Kidney (tissue), 14 donors: ENCODE results near the gene LSAMP. TPM values are rescaled to one million over a fixed set of nuclear protein-coding genes. Genes with fewer than 3 reads are reported as not detected.

Experiments
- DNase-seq, 5 donors: peaks; one replicate each; pipeline ENCODE4 v3.0.0-alpha.2; 2013 to 2020
- FAIRE-seq: peaks from 2 replicates; lab custom pipeline; 2012; peaks lifted over from hg19 to GRCh38; lab: Jason Lieb, UNC
- H3K27ac ChIP-seq, 2 donors: one replicate each; pipeline ENCODE4 v1.7.0; 2013; ENCODE audit warnings: low read depth in 2 of 2, low read length in 2 of 2, inconsistent platforms in 1 of 2
- H3K27me3 ChIP-seq: one replicate; pipeline ENCODE4 v1.7.1; 2013; ENCODE audit warnings: low read length, inconsistent platforms; ENCODE audit not compliant: control insufficient read depth, insufficient read depth
- H3K36me3 ChIP-seq, 3 donors: one replicate each; pipeline versions ENCODE4 v1.7.0 to v1.7.1; 2013; ENCODE audit warnings: low read length in 3 of 3, control low read depth in 1 of 3, inconsistent platforms in 1 of 3; ENCODE audit not compliant: insufficient read depth in 3 of 3, control insufficient read depth in 2 of 3
- H3K4me1 ChIP-seq, 3 donors: one replicate each; pipeline versions ENCODE4 v1.7.0 to v1.7.1; 2013; ENCODE audit warnings: low read length in 3 of 3, inconsistent platforms in 1 of 3, low read depth in 1 of 3; ENCODE audit not compliant: control insufficient read depth in 2 of 3, insufficient read depth in 2 of 3
- H3K4me3 ChIP-seq, 3 donors: one replicate each; pipeline versions ENCODE4 v1.7.0 to v1.8.1; 2013; ENCODE audit warnings: low read length in 3 of 3, control low read depth in 1 of 3, inconsistent platforms in 1 of 3
- H3K9ac ChIP-seq, 3 donors: one replicate each; pipeline versions ENCODE4 v1.7.0 to v1.7.1; 2013; ENCODE audit warnings: low read length in 3 of 3, control low read depth in 1 of 3, inconsistent platforms in 1 of 3
- H3K9me3 ChIP-seq, 3 donors: one replicate each; pipeline versions ENCODE4 v1.7.0 to v1.7.1; 2013; ENCODE audit warnings: low read length in 3 of 3, control low read depth in 1 of 3, inconsistent platforms in 1 of 3; ENCODE audit not compliant: control insufficient read depth in 2 of 3, insufficient read depth in 1 of 3
- intact Hi-C: fragments of 100-400 bp; cut with DNase I; formaldehyde crosslinking; loops from one replicate; pipeline ENCODE4 v1.11.1; 2022
- polyA plus RNA-seq: library from polyadenylated mRNA; stranded (reverse); fragments of 350-450 nt; fragmentation: Illumina TruSeq; extraction: RNeasy Lipid Tissue Mini Kit (QIAGEN cat#74804); gene quantifications from one replicate; pipeline ENCODE4 v1.2.3, GENCODE V29; 2014; ENCODE audit warnings: low read depth, low replicate concordance; ENCODE audit not compliant: insufficient read depth
- total RNA-seq: library from RNA; stranded (reverse); fragmentation: NEBNext Ultra II Directional; extraction: Animal tissue kit (Norgen Biotek cat#: 25700); gene quantifications from one replicate; pipeline ENCODE4 v1.2.1, GENCODE V29; 2021
- TF ChIP-seq, protein P1 (sequence below): IDR thresholded peaks from 3 replicates; pipeline ENCODE4 v1.5.1; 2012; ENCODE audit warnings: mild to moderate bottlenecking, moderate library complexity, borderline replicate concordance; ENCODE audit not compliant: insufficient read depth; ENCODE audit errors: extremely low read depth
- donor health status: control.
- donor health status: control.
- donor health status: control.
- donor health status: control.
- donor health status: control.
- donor health status: DM: yes; HTN: yes; CAD: no.
- donor health status: Normal renal cell carcinoma (clear cell type).

Gene LSAMP
- total and polyA plus RNA-seq, 2 donors from 2014 or later, result 1.4 to 3.5 TPM

DNA sequence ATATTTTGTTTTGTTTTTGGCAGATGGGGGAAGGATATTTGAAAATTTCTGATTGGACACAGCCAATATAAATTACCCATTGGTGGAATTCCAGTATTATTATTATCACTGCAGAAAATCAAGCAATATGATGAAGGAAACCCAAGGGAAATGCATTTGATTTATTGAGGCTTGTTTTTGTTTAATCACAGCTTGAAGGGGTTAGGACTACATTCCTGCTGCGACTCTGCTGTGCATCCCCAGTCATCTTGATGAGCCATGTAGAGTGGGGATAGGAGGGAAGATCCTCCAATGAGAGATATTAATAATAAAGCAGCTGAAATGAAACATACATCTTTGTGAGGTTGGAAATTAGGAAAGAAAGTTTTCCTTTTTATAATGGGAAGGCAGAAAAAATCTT is 613.4 kb downstream of the LSAMP start:
- H3K27ac ChIP-seq, result no peak overlapping the region
- no peak overlapping the region for H3K9ac ChIP-seq
- FAIRE-seq (no peak), DNase-seq (no peak)
- H3K4me3 ChIP-seq, result no peak overlapping the region
- intact Hi-C loops, result no loop called here
- TF ChIP-seq, protein P1, sequence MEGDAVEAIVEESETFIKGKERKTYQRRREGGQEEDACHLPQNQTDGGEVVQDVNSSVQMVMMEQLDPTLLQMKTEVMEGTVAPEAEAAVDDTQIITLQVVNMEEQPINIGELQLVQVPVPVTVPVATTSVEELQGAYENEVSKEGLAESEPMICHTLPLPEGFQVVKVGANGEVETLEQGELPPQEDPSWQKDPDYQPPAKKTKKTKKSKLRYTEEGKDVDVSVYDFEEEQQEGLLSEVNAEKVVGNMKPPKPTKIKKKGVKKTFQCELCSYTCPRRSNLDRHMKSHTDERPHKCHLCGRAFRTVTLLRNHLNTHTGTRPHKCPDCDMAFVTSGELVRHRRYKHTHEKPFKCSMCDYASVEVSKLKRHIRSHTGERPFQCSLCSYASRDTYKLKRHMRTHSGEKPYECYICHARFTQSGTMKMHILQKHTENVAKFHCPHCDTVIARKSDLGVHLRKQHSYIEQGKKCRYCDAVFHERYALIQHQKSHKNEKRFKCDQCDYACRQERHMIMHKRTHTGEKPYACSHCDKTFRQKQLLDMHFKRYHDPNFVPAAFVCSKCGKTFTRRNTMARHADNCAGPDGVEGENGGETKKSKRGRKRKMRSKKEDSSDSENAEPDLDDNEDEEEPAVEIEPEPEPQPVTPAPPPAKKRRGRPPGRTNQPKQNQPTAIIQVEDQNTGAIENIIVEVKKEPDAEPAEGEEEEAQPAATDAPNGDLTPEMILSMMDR, result no peak
- no peaks in the 10 kb centered on the region for H3K9me3 ChIP-seq
- no peaks in the 10 kb centered on the region for H3K36me3 ChIP-seq
- H3K27me3 ChIP-seq, result no peaks in the 10 kb centered on the region
- H3K4me1 ChIP-seq, result no peaks in the 10 kb centered on the region

DNA sequence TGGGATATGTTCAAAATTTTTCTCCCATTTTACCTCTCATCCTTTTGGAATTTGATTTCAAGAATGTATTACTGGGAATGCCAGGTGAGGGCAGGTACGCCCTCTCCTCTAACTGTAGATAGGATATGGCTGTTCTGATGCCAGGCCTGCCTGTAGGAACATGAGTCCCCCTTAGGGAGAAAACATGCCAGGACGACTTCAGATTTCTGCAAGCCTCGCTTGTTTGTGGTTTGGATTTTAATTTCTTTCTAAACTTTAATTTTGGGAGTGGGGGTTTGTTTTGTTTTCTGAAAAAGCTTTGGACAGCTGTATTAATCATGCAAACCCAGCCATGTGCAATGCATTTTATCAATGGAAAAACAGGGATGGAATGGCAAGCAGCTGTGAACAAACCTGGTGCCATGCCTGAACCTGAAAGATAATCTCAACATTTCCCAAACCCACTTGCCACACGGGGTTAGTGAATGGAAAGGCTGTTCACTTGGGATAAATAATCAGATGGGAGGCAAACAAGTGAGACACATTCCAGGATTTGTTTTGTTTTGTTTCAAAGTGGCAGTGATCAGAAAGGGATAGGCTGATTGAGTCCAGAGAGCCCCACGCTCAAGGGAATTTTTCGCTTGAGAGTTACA is 614.4 kb downstream of the LSAMP start:
- no peaks in the 10 kb centered on the region for H3K4me1 ChIP-seq
- TF ChIP-seq, protein P1, result no peak
- no peak overlapping the region for H3K9ac ChIP-seq
- no peaks in the 10 kb centered on the region for H3K9me3 ChIP-seq
- no peaks in the 10 kb centered on the region for H3K36me3 ChIP-seq
- no peak for DNase-seq
- no peak for FAIRE-seq
- H3K27ac ChIP-seq, result no peak overlapping the region
- no peaks in the 10 kb centered on the region for H3K27me3 ChIP-seq
- intact Hi-C loops, result no loop called here
- no peak overlapping the region for H3K4me3 ChIP-seq

DNA sequence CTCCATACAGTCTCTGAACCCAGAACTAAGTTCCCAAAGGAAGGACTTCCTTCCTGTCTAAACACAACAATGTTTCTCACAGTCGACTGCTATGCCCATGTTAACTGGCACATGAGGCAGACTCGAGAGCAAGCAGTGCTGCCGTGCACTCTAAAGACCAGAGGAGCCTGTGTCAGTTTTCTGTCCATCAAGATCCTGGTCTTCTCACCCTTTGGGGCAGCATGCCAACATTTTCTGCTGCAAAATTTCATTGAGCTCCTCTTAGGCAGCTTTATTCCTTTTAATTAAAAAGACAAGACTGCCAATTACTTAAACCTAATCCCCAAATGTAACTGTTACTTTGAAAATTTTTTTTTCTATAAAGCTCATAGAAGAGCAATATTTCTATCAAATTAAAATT is 616.9 kb downstream of the LSAMP start:
- Histone ChIP-seq H3K9ac (no peak overlapping the region), H3K36me3 (no peaks in the 10 kb centered on the region), H3K27me3 (no peaks in the 10 kb centered on the region), H3K9me3 (no peaks in the 10 kb centered on the region), H3K27ac (no peak overlapping the region), H3K4me3 (no peak overlapping the region), H3K4me1 (no peaks in the 10 kb centered on the region)
- intact Hi-C loops, result no loop called here
- no peak for DNase-seq
- TF ChIP-seq, protein P1, result no peak
- no peak for FAIRE-seq

DNA sequence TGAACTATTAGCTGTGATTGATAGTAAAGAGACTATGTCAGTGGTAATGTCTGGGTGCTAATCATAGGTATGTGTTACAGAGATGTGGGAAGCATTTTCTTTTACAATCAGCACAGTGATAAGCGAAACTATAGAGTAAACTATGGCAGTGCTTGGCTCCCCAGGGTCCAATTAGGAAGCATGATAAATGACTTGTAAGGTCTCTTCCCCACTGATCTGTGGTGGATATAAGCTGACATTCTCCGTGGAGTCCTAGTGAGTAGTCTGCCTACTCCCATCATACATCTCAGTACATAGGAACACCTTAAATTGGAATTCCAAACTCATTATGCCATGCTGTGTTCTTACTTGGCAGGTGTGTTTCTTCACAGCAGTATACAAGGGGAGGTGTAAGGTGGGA is 617.8 kb downstream of the LSAMP start:
- no peaks in the 10 kb centered on the region for H3K9me3 ChIP-seq
- TF ChIP-seq, protein P1, result no peak

More for the DNA sequence above, 617.8 kb downstream of the LSAMP start:
- H3K4me1 ChIP-seq, result no peaks in the 10 kb centered on the region
- FAIRE-seq, result no peak
- intact Hi-C loops, result no loop called here
- H3K36me3 ChIP-seq, result no peaks in the 10 kb centered on the region
- H3K27me3 ChIP-seq, result no peaks in the 10 kb centered on the region
- DNase-seq, result no peak
- no peak overlapping the region for H3K4me3 ChIP-seq
- H3K27ac ChIP-seq, result no peak overlapping the region
- H3K9ac ChIP-seq, result no peak overlapping the region
